ENCODE measurements around the gene SP1. TPM values are rescaled to one million over a fixed set of nuclear protein-coding genes. Genes with fewer than 3 reads are reported as not detected.

SP1 gene
- total RNA-seq, 2 experiments from 2014 or later: 66.1 to 72.8 TPM

DNA sequence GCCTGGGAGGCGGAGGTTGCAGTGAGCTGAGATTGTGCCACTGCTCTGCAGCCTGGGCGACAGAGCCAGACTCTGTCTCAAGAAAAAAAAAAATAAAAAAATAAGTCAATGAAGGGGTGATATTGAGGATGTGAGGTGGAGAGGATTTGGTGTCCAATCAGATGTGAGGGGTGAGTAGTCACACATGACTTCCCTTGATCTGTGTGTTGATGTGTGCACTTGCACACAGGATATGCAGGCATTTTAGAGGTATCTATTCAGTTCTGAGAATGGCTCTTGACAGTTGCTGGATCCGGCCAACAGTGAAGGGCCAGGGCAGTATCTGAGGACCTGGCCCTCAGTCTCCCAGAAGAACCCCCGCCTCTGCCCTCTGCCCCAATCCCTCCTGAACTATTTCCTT lies 36.0 kb upstream of the SP1 start:
- no peaks in the 10 kb centered on the region for H3K9me3 Mint-ChIP-seq
- H3K27ac Mint-ChIP-seq: no peak overlapping the region
- H3K36me3 Mint-ChIP-seq: no peaks in the 10 kb centered on the region
- peak overlapping the region; percentile 60 for H3K4me3 Mint-ChIP-seq
- peaks cover 14% of the 10 kb centered on the region for H3K4me1 Mint-ChIP-seq (ENCODE audit: low read depth)
- intact Hi-C loops (cut with micrococcal nuclease): loop anchor here (1.0 kb wide), 1 partner anchor 131 kb away; no protein-coding TSS in a partner anchor
- no peak for DNase-seq
- H3K27me3 Mint-ChIP-seq: no peaks in the 10 kb centered on the region
- ChIA-PET CTCF (interaction anchor here (1.0 to 7.2 kb wide), 18 partner anchors 8 to 278 kb away, joined by 3 to 252 read pairs (median 7); partner anchors contain the start of genes AAAS, ESPL1, SOAT2 and SP7), POLR2A (interaction anchor here (1.9 to 2.4 kb wide), 2 partner anchors 19 to 22 kb away, joined by 18 to 21 read pairs; partner anchors contain the start of gene AAAS)

DNA sequence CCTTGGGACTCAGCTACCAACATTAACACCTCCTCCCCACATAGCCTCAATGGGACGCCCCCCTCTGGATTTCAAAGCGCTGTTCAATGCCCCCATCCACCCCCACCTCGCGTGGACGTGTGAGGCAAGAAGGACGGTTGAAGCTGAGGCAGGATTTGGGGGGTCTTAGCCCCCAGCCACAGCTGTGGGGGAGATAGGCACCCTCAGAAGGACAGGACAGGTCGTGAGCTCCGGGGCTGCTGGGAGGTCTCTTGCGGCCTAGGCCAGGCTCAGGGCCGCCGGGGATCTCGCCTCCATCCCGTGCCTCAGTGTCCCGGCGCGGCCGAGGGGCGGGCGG lies 35.5 kb upstream of the SP1 start:
- Mint-ChIP-seq H3K4me3 (peak overlapping the region; percentile 60), H3K9me3 (no peaks in the 10 kb centered on the region), H3K27ac (no peak overlapping the region), H3K4me1 (ENCODE audit: low read depth) (peaks cover 14% of the 10 kb centered on the region), H3K27me3 (no peaks in the 10 kb centered on the region), H3K36me3 (no peaks in the 10 kb centered on the region)
- POLR2A ChIA-PET: interaction anchor here (0.7 to 2.4 kb wide), 8 partner anchors 17 to 338 kb away, joined by 3 to 21 read pairs (median 3); partner anchors contain the start of genes AAAS, EIF4B and SP1
- intact Hi-C loops (cut with micrococcal nuclease): loop anchor here (1.0 kb wide), 1 partner anchor 131 kb away; no protein-coding TSS in a partner anchor
- CTCF ChIA-PET: interaction anchor here (0.7 to 7.2 kb wide), 54 partner anchors 8 to 297 kb away, joined by 3 to 252 read pairs (median 5); partner anchors contain the start of genes AAAS, CSAD, ESPL1 and ITGB7
- DNase-seq: no peak

DNA sequence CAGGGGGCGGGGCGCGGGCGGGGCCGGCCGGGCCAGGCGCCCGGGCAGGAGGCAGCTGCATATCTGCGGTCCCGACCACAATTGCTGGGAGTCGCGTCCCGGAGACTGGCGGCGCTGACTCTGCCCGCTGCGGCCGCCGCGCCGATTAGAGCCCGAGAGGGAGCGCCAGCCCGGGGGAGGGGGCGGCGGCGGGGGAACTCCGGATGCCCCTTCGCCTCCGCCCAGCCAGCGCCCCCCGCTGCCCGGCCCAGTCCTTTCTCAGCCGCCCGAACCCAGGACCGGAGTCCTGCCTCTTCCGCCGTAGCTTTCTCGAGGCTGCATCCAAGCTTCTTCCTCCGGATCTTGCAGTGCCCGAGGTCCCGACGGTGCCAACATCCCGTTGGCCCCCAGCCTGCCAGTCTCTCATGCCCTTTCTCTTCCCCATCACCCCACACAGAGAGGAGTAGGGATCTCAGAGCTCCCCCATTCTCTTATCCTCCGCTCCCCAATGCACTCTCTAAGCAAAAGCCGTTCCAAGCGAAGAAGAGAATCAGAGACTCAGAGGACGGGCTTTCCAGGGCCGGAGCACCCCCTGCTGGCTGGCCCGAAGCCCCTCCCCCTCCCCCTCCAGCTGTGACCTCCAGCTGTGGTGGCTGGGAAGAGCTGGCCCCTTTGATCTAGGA lies 35.0 kb upstream of the SP1 start:
- DNase-seq: peak; percentile 86
- intact Hi-C loops (cut with micrococcal nuclease): loop anchor here (1.0 kb wide), 3 partner anchors 21 to 186 kb away; no protein-coding TSS in a partner anchor
- no peaks in the 10 kb centered on the region for H3K36me3 Mint-ChIP-seq
- H3K4me3 Mint-ChIP-seq: peak overlapping the region; percentile 92
- CTCF ChIA-PET: interaction anchor here (0.5 to 7.2 kb wide), 63 partner anchors 7 to 297 kb away, joined by 3 to 252 read pairs (median 4); partner anchors contain the start of genes AAAS, AMHR2, CSAD and ESPL1
- no peaks in the 10 kb centered on the region for H3K27me3 Mint-ChIP-seq
- no peaks in the 10 kb centered on the region for H3K9me3 Mint-ChIP-seq
- H3K27ac Mint-ChIP-seq: peak overlapping the region; percentile 56
- POLR2A ChIA-PET: interaction anchor here (0.7 to 2.4 kb wide), 8 partner anchors 18 to 339 kb away, joined by 3 to 21 read pairs (median 3); partner anchors contain the start of genes AAAS, EIF4B and SP1
- peaks cover 14% of the 10 kb centered on the region for H3K4me1 Mint-ChIP-seq (ENCODE audit: low read depth)

DNA sequence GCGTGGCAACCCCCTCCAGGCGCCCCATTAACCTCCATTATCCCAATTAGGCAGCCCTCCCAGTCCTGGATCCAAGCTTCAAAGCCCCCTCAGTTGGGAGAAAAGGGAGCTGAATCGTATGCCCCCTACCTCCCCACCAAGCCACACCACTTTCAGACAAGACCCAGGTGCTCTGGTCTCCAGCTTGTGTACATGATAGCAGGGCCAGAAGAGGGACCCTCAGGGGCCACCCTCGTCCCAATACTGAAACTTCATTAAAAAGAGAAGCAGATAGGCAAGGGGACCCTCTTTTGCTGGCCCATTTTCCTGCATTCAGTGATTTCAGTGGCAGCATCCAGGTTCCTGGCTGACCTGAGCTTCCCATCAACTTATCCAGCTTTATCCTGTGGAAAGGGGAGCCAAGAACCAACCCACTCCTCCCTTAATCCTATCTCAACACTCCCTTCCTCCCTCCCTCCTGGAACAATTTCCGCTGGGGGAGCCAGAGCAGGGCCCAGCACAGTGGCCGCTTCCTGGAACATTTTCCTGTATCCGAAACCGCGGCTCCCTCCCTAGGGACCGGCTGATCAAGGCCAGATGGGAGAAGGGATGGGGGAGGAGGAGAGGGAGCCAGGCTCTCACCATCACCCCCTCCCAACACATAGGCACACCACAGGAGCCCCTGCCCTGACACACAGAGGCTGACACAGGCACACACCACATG lies 34.3 kb upstream of the SP1 start:
- intact Hi-C loops (cut with micrococcal nuclease): loop anchor here (1.0 kb wide), 2 partner anchors 21 to 186 kb away; no protein-coding TSS in a partner anchor
- Mint-ChIP-seq H3K36me3 (no peaks in the 10 kb centered on the region), H3K27ac (no peak overlapping the region), H3K4me3 (peak overlapping the region; percentile 92), H3K4me1 (ENCODE audit: low read depth) (peaks cover 9% of the 10 kb centered on the region), H3K27me3 (no peaks in the 10 kb centered on the region), H3K9me3 (no peaks in the 10 kb centered on the region)
- DNase-seq: no peak
- POLR2A ChIA-PET: interaction anchor here (0.8 to 2.4 kb wide), 6 partner anchors 21 to 340 kb away, joined by 3 to 21 read pairs (median 4); partner anchors contain the start of genes AAAS, EIF4B and SP1
- CTCF ChIA-PET: interaction anchor here (0.5 to 7.2 kb wide), 54 partner anchors 8 to 298 kb away, joined by 3 to 252 read pairs (median 5); partner anchors contain the start of genes AAAS, AMHR2, CSAD and ESPL1

DNA sequence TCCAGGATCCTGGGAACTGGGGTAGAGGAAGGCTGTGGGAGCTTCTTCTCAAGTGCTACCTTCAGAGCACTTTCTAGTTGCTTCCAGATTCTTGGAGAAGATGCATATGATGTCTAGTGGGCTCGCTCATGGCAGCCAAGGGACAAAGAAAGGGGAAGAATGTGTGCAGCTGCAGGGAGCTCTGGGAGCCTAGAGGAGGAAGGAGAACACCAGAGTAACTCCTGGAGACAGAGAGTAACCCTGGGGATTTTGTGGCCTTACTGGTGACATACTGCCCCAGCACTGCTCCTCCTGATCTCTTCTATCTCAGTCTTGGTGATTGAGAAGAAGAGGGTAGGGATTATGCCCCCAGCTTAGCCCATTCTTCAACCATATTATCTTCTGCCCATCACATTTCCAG lies 33.5 kb upstream of the SP1 start:
- ChIA-PET POLR2A (interaction anchor here (0.6 kb wide), 1 partner anchor 75 kb away, joined by 3 read pairs; no protein-coding TSS in a partner anchor), CTCF (interaction anchor here (1.3 to 7.2 kb wide), 6 partner anchors 9 to 77 kb away, joined by 3 to 252 read pairs (median 6); partner anchors contain the start of genes AAAS and AMHR2)
- intact Hi-C loops (cut with micrococcal nuclease): no loop called here
- Mint-ChIP-seq H3K36me3 (no peaks in the 10 kb centered on the region), H3K27me3 (no peaks in the 10 kb centered on the region), H3K4me1 (ENCODE audit: low read depth) (peaks cover 9% of the 10 kb centered on the region), H3K4me3 (no peak overlapping the region), H3K27ac (no peak overlapping the region), H3K9me3 (no peaks in the 10 kb centered on the region)
- no peak for DNase-seq

DNA sequence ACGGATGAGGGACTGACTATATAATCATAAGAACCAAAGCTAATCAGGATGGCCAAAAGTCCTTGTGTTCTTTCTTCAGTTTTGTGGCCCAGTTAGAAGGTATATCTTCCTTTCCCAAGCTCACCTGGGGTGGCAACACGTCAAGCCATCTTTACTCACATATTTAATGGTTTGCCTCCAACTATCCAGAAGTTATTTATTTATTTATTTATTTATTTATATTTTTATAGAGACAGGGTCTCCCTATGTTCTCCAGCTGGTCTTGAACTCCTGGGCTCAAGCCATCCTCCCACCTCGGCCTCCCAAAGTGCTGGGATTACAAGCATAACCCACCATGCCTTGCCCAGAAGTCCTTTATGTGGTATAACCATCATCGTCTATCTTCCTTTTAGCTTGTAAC lies 32.1 kb upstream of the SP1 start:
- intact Hi-C loops (cut with micrococcal nuclease): no loop called here
- Mint-ChIP-seq H3K4me1 (ENCODE audit: low read depth) (peaks cover 15% of the 10 kb centered on the region), H3K27me3 (no peaks in the 10 kb centered on the region), H3K27ac (no peak overlapping the region), H3K36me3 (no peaks in the 10 kb centered on the region), H3K9me3 (no peaks in the 10 kb centered on the region), H3K4me3 (no peak overlapping the region)
- no peak for DNase-seq
- ChIA-PET POLR2A (no interaction called here), CTCF (interaction anchor here (0.7 to 7.2 kb wide), 5 partner anchors 23 to 136 kb away, joined by 3 to 252 read pairs (median 4); partner anchors contain the start of gene AAAS)

DNA sequence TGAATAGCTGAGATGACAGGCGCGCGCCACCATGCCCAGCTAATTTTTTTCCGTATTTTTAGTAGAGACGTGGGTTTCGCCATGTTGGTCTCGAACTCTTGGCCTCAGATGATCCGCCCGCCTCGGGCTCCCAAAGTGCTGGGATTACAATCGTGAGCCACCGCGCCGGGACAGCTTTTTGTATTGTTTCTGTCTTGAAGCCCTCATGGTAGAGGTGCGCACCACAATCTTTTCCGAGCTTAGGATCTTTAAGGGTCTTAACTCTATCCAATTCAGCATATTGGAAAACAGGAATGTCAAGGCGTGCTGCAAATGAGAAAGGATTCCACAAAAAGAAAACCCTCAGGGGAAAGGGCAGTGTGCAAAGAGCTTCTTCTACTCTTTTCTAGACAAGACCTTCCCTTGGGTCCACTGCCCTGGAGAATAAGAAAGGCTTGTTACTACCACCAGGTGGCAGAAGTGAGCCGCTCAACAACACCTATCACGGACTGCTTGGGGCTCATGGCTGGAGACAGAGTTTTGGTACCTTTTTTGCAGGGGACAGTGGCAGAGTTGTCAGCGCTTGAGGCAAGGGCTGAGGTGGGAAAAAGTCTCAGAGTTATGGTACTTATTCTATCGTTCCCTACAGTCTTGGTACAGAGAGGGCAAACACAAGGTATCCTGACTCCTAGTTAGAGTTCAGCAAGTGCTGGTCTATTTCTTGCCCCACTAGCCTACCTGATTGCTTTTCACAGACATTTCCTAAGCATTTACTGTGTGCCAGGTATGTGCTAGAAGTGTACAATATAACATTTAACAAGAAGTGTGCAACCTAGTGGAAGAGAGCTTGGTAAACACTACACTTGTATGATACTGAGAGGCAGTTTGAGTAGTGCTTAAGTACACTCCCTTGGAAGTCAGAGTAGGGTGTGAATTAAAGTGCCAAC lies 27.4 kb upstream of the SP1 start:
- CTCF ChIA-PET: interaction anchor here (0.5 to 8.0 kb wide), 62 partner anchors 7 to 1223 kb away, joined by 3 to 207 read pairs (median 4); partner anchors contain the start of genes AAAS, AMHR2, ITGB7 and MAP3K12
- intact Hi-C loops (cut with micrococcal nuclease): loop anchor here (1.0 kb wide), 3 partner anchors 30 to 156 kb away; no protein-coding TSS in a partner anchor
- Mint-ChIP-seq H3K27ac (peak overlapping the region; percentile 12), H3K4me3 (no peak overlapping the region), H3K4me1 (ENCODE audit: low read depth) (peaks cover 9% of the 10 kb centered on the region), H3K27me3 (no peaks in the 10 kb centered on the region), H3K36me3 (no peaks in the 10 kb centered on the region), H3K9me3 (no peaks in the 10 kb centered on the region)
- DNase-seq: peak; percentile 90
- POLR2A ChIA-PET: interaction anchor here (0.8 to 1.2 kb wide), 4 partner anchors 29 to 156 kb away, joined by 3 to 4 read pairs (median 3); no protein-coding TSS in a partner anchor

DNA sequence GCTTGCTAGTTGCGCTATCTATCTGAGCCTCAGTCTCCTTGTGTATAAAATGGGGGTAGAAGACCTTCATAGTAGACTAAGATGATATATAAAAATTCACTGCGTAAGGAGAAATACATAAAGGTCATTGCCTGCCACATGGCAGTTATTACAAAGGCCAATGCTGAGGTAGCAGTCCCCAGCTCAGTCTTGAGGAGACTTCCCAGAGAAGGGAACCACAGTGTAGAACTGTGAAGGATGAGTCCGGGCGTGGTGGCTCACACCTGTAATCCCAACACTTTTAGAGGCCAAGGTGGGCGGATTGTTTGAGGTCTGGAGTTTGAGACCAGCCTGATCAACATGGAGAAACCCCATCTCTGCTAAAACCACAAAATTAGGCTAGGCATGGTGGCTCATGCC lies 26.7 kb upstream of the SP1 start:
- DNase-seq: no peak
- Mint-ChIP-seq H3K36me3 (no peaks in the 10 kb centered on the region), H3K27ac (no peak overlapping the region), H3K4me3 (no peak overlapping the region), H3K9me3 (no peaks in the 10 kb centered on the region), H3K4me1 (ENCODE audit: low read depth) (peaks cover 9% of the 10 kb centered on the region), H3K27me3 (no peaks in the 10 kb centered on the region)
- POLR2A ChIA-PET: no interaction called here
- CTCF ChIA-PET: interaction anchor here (0.9 to 8.0 kb wide), 18 partner anchors 8 to 162 kb away, joined by 3 to 207 read pairs (median 18); partner anchors contain the start of genes AAAS, AMHR2, MAP3K12 and SP1
- intact Hi-C loops (cut with micrococcal nuclease): no loop called here

DNA sequence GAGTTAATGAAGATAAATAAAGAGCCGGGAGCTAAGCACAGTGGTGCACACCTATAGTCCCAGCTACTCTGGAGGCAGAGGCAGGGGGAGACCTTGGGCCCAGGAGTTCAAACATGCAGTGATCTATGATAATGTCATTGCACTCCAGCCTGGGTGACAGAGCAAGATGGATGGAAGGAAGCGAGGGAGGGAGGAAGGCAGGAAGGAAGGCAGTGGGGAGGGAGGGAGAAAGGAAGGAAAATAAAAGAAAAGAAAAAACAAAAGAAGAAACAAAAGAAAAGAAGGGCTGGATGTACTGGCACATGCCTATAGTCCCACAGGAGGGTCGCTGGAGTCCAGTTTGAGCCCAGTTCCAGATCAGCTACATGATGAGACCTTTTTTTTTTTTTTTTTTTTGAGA lies 24.9 kb upstream of the SP1 start:
- Mint-ChIP-seq H3K4me3 (no peak overlapping the region), H3K4me1 (ENCODE audit: low read depth) (peaks cover 9% of the 10 kb centered on the region), H3K27me3 (no peaks in the 10 kb centered on the region), H3K36me3 (no peaks in the 10 kb centered on the region), H3K9me3 (no peaks in the 10 kb centered on the region), H3K27ac (no peak overlapping the region)
- intact Hi-C loops (cut with micrococcal nuclease): no loop called here
- DNase-seq: no peak
- POLR2A ChIA-PET: no interaction called here
- CTCF ChIA-PET: interaction anchor here (0.7 to 8.0 kb wide), 5 partner anchors 10 to 68 kb away, joined by 3 to 207 read pairs (median 19); partner anchors contain the start of genes AAAS, AMHR2 and SP1

DNA sequence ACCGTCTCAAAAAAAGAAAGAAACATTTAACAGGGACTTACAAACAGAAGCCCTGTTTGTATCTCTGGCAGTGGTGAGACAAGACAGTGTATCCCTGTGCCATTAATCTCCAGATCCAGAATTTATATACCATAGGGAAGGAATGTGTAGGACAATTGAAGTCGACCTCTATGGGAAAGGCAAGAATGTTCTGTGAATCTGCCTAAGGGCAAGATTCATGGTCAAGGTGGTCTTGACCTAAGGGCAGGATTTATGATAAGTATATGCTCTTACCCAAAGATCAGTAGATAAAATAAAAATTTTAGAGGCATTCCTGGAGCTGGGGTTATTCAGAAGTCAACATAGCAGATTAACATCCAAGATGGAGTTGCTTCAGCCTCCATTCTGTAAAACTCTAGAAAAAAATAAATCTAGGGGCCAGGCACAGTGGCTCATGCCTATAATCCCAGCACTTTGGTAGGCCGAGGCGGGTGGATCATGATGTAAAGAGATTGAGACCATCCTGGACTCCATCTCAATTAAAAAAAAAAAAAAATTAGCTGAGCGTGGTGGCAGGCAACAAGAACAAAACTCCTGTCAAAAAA lies 21.0 kb upstream of the SP1 start:
- H3K9me3 Mint-ChIP-seq: no peaks in the 10 kb centered on the region
- no peaks in the 10 kb centered on the region for H3K27me3 Mint-ChIP-seq
- no peak overlapping the region for H3K27ac Mint-ChIP-seq
- no peak for DNase-seq
- no peak overlapping the region for H3K4me3 Mint-ChIP-seq
- H3K36me3 Mint-ChIP-seq: no peaks in the 10 kb centered on the region
- intact Hi-C loops (cut with micrococcal nuclease): no loop called here
- ChIA-PET POLR2A (no interaction called here), CTCF (interaction anchor here (1.2 kb wide), 1 partner anchor 62 kb away, joined by 4 read pairs; no protein-coding TSS in a partner anchor)
- H3K4me1 Mint-ChIP-seq (ENCODE audit: low read depth): no peaks in the 10 kb centered on the region

Measured in activated CD4-positive, alpha-beta memory T cell treated with anti-CD3 and anti-CD28 coated beads for 36 hours (primary cell).